ENCODE results near the gene DMAC2.
"Not testable (repeated sequence)": the region's sequence is repeated elsewhere in the genome, so short reads cannot be mapped to it uniquely, and the experiment has no call there.

Gene DMAC2

DNA sequence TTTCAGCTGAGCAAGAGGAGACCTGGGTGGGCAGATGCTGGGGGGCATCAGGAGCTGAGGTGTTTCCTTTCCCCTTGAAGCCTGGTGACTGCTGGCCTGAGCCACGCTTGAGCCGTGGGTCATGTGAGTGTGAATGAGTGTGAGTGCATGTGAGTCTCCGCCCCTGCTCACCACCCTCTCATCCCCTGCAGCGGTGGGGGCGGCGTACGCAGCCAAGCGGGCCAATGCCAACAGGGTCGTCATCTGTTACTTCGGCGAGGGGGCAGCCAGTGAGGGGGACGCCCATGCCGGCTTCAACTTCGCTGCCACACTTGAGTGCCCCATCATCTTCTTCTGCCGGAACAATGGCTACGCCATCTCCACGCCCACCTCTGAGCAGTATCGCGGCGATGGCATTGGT is 17.7 kb downstream of the DMAC2 start:
- no peak for DNase-seq

- DNase-seq = peak in 1 of 2 experiments; percentile 55
Measured at GRCh38 chr19:41421314-41421713, 18.4 kb downstream of the DMAC2 start.

- DNase-seq = no peak
Measured at GRCh38 chr19:41420101-41420880, 19.4 kb downstream of the DMAC2 start.

DNA sequence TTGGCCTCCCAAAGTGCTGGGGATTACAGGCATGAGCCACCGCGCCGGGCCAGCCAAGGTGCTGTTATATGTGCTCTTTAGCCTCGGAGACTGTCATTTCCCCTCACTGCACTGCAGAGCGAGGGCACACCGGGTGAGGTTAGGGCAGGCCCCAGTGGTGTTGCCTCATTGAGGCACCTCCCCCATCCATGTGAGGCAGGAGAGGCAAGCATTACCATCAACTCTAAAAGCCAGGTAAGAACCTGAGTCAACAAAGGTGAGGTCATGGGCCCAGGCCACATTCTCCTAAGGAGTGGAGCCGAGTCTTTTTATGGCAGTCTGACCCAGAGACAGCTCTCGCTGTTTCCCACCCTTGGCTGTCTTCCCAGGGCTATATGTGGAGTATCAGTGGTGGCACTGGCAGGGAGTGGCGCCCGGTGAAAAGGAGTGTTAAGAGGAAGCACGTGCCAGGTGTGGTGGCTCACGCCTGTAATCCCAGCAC is 23.5 kb downstream of the DMAC2 start:
- DNase-seq = no peak

DNA sequence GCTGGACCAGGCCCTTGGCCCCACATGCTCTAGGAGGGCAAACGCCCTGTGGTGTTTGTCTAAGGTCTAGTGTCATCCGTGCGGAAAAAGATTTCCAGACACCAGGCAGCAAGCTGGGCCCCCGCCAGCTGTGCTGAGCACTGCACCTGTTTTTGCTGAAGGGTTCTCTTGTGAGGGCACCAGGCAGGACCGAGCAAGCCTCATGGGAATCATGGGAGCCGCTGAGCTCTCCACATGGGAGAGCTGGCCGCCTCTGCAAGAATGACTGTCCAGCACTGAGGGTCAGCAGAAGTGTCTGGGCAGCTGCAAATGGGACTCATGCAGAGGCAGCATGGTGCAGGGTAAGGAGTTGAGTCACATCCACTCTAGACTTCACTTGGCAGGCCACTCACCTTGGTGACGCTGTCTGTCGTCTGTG is 24.5 kb downstream of the DMAC2 start:
- peak; percentile 90 to 91 for DNase-seq

DNA sequence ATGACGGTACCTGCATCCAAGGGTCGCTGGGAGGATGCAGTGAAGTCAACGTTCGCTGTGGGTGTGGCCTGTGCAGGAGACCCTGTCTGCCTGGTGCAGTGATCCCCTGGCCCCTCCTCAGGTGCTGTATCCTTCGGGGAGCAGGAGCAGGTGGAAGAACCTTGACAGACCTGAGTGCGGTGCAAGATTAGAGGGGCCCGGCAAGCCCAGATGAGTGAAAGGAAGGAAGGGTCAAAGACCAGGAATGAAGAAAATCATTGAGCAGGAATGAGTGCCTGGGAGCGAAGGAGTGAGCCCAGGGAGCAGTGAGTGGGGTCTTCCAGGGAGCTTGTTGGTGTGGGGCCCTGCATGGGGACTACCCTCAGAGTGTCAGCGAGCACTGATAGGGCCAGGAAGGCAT is 25.3 kb downstream of the DMAC2 start:
- no peak for DNase-seq

GRCh38 chr19:41413947-41414346 is 25.8 kb downstream of the DMAC2 start:
- no peak for DNase-seq

GRCh38 chr19:41412953-41413352 is 26.8 kb downstream of the DMAC2 start:
- no peak for DNase-seq

DNA sequence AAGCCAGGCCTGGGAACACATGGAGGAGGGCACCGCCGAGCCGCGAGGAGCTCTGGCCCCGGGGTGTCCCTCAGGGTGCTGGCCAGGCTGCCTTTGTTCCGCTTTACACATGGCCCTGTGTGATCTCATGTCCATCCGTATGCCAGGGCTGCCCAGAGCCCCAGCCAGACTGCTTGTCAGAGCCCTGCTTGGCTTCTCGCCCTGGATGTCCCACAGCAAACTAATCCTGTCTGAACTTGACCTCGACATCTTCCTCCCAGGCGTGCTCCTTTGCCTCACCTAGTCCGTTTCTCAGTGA is 27.8 kb downstream of the DMAC2 start:
- no peak for DNase-seq

DNA sequence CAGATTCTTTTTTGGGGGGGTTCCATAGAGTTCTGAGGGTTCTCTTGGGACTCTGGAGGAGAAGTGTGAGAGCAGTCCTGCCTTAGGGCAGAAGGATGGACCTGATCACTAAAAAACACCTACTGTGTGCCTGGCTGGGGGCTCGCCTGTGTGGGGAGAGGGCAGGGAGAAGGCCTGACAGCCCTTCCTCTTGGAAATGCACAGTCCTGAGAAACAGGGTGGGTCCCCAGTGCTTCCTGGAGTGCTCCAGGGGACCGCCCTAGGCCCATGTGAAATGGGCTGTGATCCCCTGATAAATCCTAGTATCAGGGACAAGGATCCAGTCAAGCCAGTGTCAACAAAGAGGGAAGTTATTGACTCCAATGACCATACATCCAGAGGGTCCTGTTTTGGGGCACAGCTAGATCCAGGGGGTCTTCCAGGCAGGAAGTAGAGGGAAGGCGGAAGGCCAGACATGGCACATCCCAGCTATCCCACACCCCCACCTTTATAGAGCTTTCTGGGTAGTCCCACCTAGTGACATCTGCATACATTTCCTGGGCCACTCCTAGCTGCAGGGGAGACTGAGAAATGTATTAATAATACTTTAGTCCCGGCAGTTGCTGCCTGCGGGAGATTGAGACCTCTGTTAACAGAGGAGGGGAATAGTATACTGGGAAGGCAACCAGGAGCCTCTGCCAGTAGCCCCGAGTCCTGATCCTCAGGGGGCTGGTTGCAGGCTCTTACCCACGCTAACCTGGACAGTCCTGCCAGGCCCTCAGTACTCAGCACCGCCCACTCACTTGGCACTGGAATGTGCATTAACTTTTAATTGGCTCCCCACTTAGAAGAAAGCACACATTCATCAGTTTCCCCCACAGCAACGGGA is 28.4 kb downstream of the DMAC2 start:
- no peak for DNase-seq

GRCh38 chr19:41410336-41411054 is 29.2 kb downstream of the DMAC2 start:
- no peak for DNase-seq

DNA sequence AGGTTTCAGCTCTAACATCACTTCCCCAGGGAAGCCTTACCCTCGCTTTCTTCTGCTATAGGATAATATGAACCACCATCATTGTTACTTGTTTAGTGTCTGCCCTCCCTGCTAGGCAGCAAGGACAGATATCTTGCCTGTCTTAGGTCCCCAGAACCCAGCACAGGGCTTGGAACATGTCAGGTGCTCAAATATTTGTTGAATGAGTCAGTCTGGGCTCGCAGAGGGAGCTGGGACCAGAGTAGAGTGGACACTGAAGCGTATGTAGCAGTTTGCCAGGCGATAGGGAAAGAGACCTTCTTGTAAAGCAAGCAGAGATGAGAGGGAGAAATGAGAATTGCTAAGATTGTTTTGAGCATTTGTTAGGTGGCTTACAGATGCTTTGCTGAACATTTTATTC is 30.4 kb downstream of the DMAC2 start:
- DNase-seq = peak; percentile 78 to 87

- DNase-seq = not testable (repeated sequence)
Measured at GRCh38 chr19:41408846-41409245, 30.9 kb downstream of the DMAC2 start.

DNA sequence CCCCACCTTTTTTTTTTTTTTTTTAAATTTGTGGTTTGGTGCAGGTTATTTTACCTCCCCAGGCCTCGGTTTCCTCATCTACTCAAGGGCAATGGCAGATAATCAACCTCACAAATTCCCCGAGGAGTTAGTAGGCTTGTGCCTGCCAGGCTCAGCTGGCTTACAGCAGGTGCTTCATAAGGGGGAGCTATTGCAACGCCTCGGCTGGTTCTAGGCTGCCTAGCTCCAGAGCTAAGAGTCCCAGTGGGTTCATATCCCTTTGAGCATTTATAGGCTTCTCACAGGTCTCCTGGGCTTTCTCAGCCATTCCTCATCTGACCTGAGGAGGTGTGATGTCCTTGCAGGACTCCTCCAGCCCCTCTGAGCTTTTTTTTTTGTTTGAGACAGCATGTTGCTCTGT is 31.5 kb downstream of the DMAC2 start:
- peak; percentile 45 to 65 for DNase-seq

- DNase-seq = no peak
Measured at GRCh38 chr19:41407271-41407670, 32.4 kb downstream of the DMAC2 start.

DNA sequence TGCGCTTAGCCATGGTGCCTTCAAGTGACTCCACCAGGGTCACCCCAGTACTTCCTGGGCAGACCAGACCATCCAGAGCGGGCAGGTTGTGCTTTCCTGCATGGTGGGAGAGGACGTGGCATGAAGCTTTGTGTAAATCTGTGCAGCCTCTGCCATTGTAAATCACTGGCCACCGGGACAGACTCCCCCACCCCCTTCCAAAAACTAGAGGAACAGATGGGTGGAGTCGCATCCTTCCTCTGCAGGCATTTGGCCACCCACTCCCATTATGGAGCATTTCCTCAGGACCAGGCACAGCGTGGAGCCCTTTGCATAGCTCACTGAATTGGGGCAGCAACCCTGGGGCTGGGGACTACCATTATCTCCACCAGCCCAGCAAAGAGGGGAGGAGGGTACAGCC is 33.9 kb downstream of the DMAC2 start:
- no peak for DNase-seq

DNA sequence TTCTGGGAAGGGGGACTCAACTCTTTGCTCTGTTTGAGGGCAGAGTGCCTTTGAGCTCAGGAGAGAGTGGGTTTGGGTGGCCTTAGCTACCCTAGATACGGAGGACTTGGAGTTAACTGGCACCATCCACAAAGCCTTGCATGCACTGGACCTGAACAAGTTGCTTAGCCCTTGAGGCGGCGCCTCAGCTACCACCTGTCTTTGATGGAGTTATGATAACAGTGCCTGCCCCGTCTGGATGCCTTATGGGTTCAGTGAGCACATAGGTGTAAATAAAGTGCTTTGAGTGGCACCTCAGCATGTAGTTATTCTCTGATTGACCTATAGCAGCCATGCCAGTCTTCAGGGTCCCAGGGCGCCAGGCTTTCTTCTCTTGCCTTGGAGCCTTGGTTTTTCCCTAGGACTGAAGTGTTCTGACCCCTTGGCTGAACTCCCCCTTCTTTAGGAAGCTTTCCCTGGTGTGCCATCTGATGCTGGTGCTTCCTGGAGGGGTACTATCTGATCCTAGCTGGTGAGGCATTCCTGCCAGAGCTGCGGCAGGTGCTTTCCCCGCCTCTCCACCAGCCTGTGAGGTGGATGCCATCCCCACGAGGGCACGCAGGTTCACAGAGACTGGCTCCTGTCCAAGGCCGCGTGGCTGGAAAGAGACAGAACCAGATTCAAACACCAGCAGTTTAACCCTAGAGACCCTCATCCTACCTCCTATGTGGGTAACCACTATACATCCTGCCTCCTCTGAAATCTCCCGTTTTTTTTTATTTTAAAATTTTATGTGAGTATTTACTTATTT is 36.3 kb downstream of the DMAC2 start:
- DNase-seq = no peak

DNA sequence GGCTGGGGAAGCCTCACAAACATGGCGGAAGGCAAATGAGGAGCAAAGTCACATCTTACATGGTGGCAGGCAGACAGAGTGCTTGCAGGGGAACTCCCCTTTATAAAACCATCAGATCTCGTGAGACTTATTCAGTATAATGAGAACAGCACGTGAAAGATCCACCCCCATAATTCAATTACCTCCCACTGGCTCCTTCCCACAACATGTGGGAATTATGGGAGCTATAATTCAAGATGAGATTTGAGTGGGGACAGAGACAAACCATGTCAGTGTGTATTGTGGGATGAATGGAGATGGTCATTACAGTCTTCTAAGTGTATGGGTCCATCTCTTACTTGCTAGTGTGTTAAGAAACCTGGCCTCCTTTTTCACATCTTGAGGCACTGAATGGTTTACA is 37.7 kb downstream of the DMAC2 start:
- no peak for DNase-seq

DNA sequence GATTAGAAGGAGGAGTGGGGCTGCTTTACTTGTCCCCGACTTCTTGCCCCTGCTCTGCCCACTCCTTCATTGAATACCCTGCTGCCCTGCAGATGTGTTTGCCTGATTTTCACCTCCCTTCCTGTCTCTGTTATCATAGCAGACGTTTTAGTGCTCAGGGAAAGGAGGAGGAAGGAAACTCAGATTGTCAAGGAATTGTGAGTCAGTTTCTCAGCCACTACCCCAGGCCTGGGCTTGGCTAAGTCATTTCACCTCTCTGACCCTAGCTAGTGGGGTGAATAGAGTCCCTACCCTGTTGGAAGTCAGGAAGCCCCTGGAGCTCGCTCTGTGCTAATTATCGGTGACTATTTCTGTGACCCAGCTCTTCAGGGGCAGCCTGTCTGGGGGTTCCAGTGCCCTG is 38.2 kb downstream of the DMAC2 start:
- no peak for DNase-seq

- DNase-seq = no peak
Measured at GRCh38 chr19:41399525-41399924, 40.2 kb downstream of the DMAC2 start.

DNA sequence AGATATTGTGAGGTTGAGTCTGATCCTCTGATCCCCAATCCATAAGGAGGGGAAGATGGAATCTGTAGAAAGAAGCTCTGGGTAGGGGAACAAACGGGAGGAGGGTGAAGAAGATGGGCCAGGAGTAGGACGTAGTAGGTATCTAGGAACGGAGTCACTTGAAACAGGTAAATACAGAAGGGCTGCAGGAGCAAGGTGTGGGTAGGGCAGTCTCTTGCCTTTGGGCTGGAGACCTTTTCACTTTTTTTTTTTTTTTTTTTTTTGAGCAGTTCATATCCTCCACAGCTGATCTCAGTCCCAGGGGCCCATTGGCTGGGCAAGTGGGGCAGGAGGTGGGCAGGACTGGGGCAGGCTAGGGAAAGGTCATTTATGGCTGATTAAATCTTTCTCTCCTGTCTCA is 40.6 kb downstream of the DMAC2 start:
- DNase-seq = no peak

DNA sequence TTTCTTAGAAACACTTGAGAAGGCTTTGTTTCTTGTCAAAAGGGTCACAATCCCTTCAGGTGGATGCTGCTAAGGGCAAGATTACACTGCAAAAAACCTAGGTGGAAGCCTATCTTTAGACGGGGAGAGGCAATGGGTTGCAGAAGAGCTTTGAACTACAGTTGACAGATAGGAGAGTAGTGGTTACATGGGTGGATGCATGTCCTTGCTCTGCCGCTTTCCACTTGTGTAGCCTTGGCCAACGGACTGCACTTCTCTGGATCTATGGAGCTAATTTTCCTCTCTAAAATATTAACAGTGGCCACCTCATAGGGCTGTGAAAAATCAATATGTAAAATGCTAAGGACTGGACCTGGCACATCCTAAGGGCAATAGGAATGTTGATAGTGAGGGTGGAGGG is 41.1 kb downstream of the DMAC2 start:
- no peak for DNase-seq

GRCh38 chr19:41398050-41398418 is 41.7 kb downstream of the DMAC2 start:
- no peak for DNase-seq
